COR-L47 (cell line): ENCODE measurements around the gene LRIG1.

ENCODE experiments used
- DNase-seq: peaks from one replicate; lab custom pipeline; 2025; lab: John Stamatoyannopoulos, UW

The LRIG1 gene

DNA sequence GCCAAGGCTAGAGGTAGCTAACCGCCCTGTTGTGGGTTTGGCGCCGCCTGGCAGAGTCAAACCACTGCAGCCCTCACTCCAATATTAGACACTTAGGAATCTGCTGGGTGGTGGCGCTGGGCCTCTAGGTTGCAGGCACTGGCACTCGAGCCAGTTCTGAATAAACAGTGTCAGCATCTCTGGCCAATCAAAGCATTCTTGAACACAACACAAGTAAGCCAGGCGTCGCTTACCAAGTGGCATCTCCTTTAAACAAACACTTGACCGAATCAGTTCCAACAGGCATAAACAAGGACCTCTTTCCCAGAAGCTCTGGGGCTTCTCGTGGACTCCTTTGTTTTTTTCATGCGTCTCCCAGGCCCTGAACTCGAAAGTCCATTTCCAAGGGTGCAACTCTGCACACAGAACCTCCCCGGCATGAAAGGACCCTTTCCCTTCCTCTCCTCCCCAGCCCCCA is 82.3 kb downstream of the LRIG1 start:
- no peak for DNase-seq

DNA sequence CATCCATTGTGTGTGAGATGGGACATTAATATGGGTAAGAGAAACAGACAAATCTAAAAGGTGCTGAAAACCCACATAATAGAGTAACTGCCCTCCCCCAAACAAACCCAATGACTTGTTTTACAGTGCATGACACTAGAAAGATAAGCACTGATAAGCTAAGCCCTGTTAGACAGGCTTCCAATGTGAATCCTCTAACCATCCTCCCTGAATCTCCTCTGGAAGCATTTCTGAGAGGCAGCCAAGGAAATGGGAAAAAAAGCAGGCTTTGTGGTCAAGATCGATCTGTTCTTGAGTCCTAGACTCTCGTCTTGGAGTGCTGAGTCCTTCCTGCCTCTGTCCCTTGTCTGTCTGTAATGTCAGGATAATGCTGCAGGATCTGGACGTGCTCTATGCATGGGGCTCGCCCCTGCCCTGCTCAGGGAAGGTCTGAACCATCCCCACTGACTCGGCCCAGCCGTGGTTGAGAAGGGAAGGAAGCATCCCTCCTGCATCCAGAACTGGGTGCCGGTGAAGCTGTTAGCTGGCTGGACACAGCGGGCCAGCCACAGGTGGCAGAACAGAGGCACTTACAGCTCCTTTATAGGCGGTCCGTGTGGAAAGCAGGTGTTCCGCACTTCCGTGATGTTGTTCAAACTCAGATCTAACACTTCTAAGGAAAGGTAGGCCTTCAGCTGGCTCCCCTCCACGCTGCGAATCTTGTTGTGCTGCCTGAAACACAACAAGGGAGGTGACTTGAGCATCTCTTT is 84.1 kb downstream of the LRIG1 start:
- DNase-seq = no peak

- DNase-seq = no peak
These were observed 84.9 kb downstream of the LRIG1 start for GRCh38 chr3:66415867-66416428.

DNA sequence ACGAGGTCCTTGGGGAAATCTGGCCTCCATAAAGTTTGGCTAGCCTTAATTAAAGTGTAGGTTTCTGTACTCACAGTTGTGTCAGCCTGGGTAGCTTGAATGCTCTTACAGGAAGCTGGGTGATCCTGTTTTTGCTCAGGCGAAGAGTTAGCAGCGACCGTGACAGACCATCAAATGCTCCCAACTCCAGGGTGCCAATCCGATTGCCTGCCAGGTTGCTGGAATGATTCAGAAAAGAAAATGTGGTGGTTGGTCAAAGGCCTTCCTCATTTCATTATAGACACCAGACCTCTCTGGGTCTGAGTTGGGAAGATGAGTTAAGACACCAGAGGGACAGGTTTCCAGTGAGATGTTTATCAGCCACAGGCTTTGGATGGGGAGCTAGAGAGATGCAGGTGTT is 86.0 kb downstream of the LRIG1 start:
- no peak for DNase-seq

- no peak for DNase-seq
These were observed 87.6 kb downstream of the LRIG1 start for GRCh38 chr3:66413151-66413751.

- DNase-seq = no peak
These were observed 88.6 kb downstream of the LRIG1 start for GRCh38 chr3:66411961-66412887.

DNA sequence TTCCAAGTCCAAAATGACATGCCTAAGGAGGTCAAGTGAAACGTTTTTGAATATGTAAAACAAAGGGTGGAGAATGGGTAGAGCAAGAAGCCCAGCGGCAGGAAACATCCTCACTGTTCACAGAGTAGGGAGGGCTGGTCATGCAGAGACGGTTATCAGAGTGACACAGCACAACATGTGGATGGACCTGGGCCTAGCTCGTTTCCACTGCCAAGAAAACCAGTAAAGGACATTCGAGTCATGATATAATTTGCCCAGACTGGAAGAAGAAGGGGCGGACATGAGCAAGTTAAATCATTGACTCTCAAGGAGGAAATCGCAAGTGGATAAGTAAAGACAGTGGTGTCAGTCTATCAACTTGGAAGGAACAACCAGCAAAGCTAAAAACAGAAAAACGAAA is 89.3 kb downstream of the LRIG1 start:
- no peak for DNase-seq

- no peak for DNase-seq
These were observed 89.8 kb downstream of the LRIG1 start for GRCh38 chr3:66410976-66411375.

GRCh38 chr3:66409771-66410754 is 90.8 kb downstream of the LRIG1 start:
- DNase-seq = no peak

DNA sequence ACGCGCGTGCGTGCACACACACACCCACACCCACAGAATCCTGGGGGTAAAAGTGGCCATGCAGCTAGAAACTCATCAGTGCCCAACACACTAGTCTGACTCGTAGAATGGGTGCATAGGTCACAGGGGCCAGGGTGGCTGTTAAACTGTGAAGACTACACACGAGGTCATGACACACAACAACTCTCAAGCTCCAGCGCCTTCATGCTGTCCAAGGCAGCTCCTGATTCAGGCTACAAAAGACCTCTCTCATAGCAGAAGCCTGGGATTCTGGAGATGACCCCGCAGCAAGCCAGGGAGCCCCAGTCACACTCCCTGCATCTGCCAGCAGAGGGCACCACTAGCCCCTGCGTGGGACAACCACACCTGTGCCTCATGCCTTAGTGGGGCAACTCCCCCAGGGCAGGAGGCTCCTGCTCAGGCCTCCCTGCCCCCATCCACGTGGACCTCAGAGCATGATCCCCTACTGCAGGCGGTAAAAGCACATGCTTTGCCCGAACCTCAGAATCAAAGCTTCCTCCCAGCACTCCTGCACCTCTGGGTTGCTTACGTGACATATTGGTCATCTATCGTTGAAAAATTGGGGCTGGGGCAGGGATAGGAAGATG is 93.1 kb downstream of the LRIG1 start:
- DNase-seq = peak; percentile 22

GRCh38 chr3:66406831-66407610 is 93.8 kb downstream of the LRIG1 start:
- DNase-seq = no peak

DNA sequence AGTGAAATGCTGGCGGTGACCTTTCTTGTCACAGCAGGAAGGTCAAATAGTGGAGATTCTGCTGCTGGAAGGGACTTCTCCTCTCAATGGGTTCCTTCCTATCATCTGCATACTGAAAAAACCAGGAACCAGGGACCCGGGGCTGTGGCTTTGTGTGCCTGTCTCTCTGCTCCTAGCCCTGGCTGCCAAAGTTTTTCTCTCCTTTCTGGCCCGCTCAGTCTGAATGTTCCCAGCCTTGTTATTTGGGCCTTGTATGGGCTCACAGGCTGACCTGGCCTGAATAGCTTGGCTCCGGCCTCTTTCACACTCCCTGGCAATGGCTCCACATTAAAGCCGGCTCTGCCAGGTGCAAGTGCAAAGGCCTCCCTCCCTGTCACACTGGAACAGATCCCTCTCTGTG is 94.7 kb downstream of the LRIG1 start:
- no peak for DNase-seq

GRCh38 chr3:66405701-66406091 is 95.1 kb downstream of the LRIG1 start:
- no peak for DNase-seq

- DNase-seq = no peak
These were observed 95.7 kb downstream of the LRIG1 start for GRCh38 chr3:66404903-66405700.

GRCh38 chr3:66404197-66404596 is 96.6 kb downstream of the LRIG1 start:
- no peak for DNase-seq

- no peak for DNase-seq
These were observed 97.4 kb downstream of the LRIG1 start for GRCh38 chr3:66403323-66403990.

- no peak for DNase-seq
These were observed 98.1 kb downstream of the LRIG1 start for GRCh38 chr3:66402596-66403290.
